Activated CD4-positive, alpha-beta T cell treated with anti-CD3 and anti-CD28 coated beads, Interleukin-10, Interleukin-2, amounts not matched to agents 100 ng/mL and 50 ng/mL, durations not matched to agents 16 hours and 8 hours (primary cell): ENCODE data around the gene FOCAD.
"Not testable (repeated sequence)": the region's sequence is repeated elsewhere in the genome, so short reads cannot be mapped to it uniquely, and the experiment has no call there.

Source experiments
- DNase-seq: peaks from one replicate; pipeline ENCODE4 v3.0.0-alpha.2; 2020

The FOCAD gene

GRCh38 chr9:20673537-20673936 is 10.5 kb upstream of the FOCAD start:
- not testable (repeated sequence) for DNase-seq

GRCh38 chr9:20681467-20681866 is 2.6 kb upstream of the FOCAD start:
- DNase-seq: no peak

GRCh38 chr9:20683351-20684034 is 566 bp upstream of the FOCAD start:
- DNase-seq: peak; percentile 55

GRCh38 chr9:20684875-20685696 is 1.0 kb downstream of the FOCAD start:
- DNase-seq: peak; percentile 75

- no peak for DNase-seq
Measured at GRCh38 chr9:20685769-20686168, 1.7 kb downstream of the FOCAD start.

GRCh38 chr9:20689833-20690232 is 5.8 kb downstream of the FOCAD start:
- no peak for DNase-seq

- no peak for DNase-seq
Measured at GRCh38 chr9:20692554-20692953, 8.5 kb downstream of the FOCAD start.

- DNase-seq: no peak
Measured at GRCh38 chr9:20693068-20693467, 9.0 kb downstream of the FOCAD start.

GRCh38 chr9:20694248-20694647 is 10.2 kb downstream of the FOCAD start:
- no peak for DNase-seq

GRCh38 chr9:20697021-20697719 is 13.1 kb downstream of the FOCAD start:
- DNase-seq: no peak

- DNase-seq: no peak
Measured at GRCh38 chr9:20698782-20699181, 14.7 kb downstream of the FOCAD start.

- no peak for DNase-seq
Measured at GRCh38 chr9:20701060-20701459, 17.0 kb downstream of the FOCAD start.

GRCh38 chr9:20702570-20702969 is 18.5 kb downstream of the FOCAD start:
- DNase-seq: no peak

- no peak for DNase-seq
Measured at GRCh38 chr9:20703146-20703545, 19.1 kb downstream of the FOCAD start.

- no peak for DNase-seq
Measured at GRCh38 chr9:20707708-20708107, 23.6 kb downstream of the FOCAD start.

- no peak for DNase-seq
Measured at GRCh38 chr9:20713172-20713571, 29.1 kb downstream of the FOCAD start.

- no peak for DNase-seq
Measured at GRCh38 chr9:20714442-20715415, 30.7 kb downstream of the FOCAD start.

- no peak for DNase-seq
Measured at GRCh38 chr9:20722221-20722620, 38.2 kb downstream of the FOCAD start.

GRCh38 chr9:20725675-20726074 is 41.6 kb downstream of the FOCAD start:
- DNase-seq: no peak

GRCh38 chr9:20726144-20726543 is 42.1 kb downstream of the FOCAD start:
- DNase-seq: no peak

GRCh38 chr9:20728493-20729220 is 44.6 kb downstream of the FOCAD start:
- DNase-seq: no peak

GRCh38 chr9:20729523-20729922 is 45.5 kb downstream of the FOCAD start:
- DNase-seq: no peak
